K562 (cell line): ENCODE measurements around the gene TLX2.

ENCODE experiments used
- AFF1 ChIP-seq, 2 experiments: fragments of 450-650 bp; IDR thresholded peaks; 2 replicates each; pipeline ENCODE4 v1.6.1; 2018; ENCODE audit warnings: mild to moderate bottlenecking in 2 of 2, low read depth in 1 of 2; ENCODE audit not compliant: partially characterized antibody in 2 of 2
- BACH1 ChIP-seq: fragments of 200-800 bp; sonication (Bioruptor generic); IDR thresholded peaks from 2 replicates; pipeline ENCODE4 v1.6.1; 2016; ENCODE audit warnings: missing genetic modification characterization, missing compliant biosample characterization
- CHD4 ChIP-seq: fragments of 200-600 bp; sonication (generic); IDR thresholded peaks from 3 replicates; pipeline ENCODE4 v1.6.1; 2012; ENCODE audit warnings: low read depth, mild to moderate bottlenecking, mixed read lengths, low read length, inconsistent platforms; ENCODE audit not compliant: insufficient read depth, insufficient replicate concordance, poor library complexity, severe bottlenecking
- CTCF ChIP-seq, 3 experiments: IDR thresholded peaks in 2 of 3; conservative IDR thresholded peaks in 1 of 3; 2 replicates each; pipeline ENCODE4 v1.5.1; 2011 to 2012; ENCODE audit warnings: low read length in 3 of 3, mild to moderate bottlenecking in 3 of 3, control low read depth in 2 of 3, improper control_type of control experiment in 1 of 3, inconsistent platforms in 1 of 3, low read depth in 1 of 3, mixed read lengths in 1 of 3, moderate library complexity in 1 of 3; ENCODE audit not compliant: insufficient read depth in 2 of 3
- FOXM1 ChIP-seq, 2 experiments: fragments of 450-650 bp in 1 of 2; sonication (generic) in 1 of 2; formaldehyde crosslinking in 1 of 2; IDR thresholded peaks; 2 replicates each; pipeline versions ENCODE4 v1.6.1 to v1.9.0; 2017 to 2022; ENCODE audit warnings: low read depth in 2 of 2, mild to moderate bottlenecking in 2 of 2, missing genetic modification reagents in 1 of 2, moderate library complexity in 1 of 2
- HNRNPH1 ChIP-seq: fragments of 200-400 bp; formaldehyde crosslinking; optimal IDR thresholded peaks from 2 replicates; pipeline ENCODE3; 2017; ENCODE audit warnings: low read depth, mild to moderate bottlenecking, low read length, moderate library complexity
- MTA3 ChIP-seq: fragments of 450-650 bp; formaldehyde crosslinking; IDR thresholded peaks from 2 replicates; pipeline ENCODE4 v1.6.1; 2017; ENCODE audit warnings: mild to moderate bottlenecking, borderline replicate concordance
- NFRKB ChIP-seq: fragments of 450-650 bp; IDR thresholded peaks from 2 replicates; pipeline ENCODE4 v1.6.1; 2016; ENCODE audit warnings: low read depth
- ZBED1 ChIP-seq: IDR thresholded peaks from 2 replicates; pipeline ENCODE4 v1.6.1; 2014
- ZBTB33 ChIP-seq: sonication (generic); formaldehyde crosslinking; IDR thresholded peaks from 2 replicates; pipeline ENCODE4 v1.8.1; 2023; ENCODE audit warnings: mild to moderate bottlenecking, missing genetic modification reagents
- TF ChIP-seq, protein P1 (sequence below), 2 experiments: fragments of 450-650 bp in 1 of 2; sonication (generic) in 1 of 2; formaldehyde crosslinking; conservative IDR thresholded peaks; 2 replicates each; pipeline versions ENCODE4 v1.4.0 to v1.8.1; 2020 to 2022; ENCODE audit warnings: mild to moderate bottlenecking in 1 of 2, missing genetic modification reagents in 1 of 2
- TF ChIP-seq, protein P2 (sequence below): IDR thresholded peaks from 3 replicates; pipeline ENCODE4 v1.6.1; 2011; ENCODE audit warnings: borderline replicate concordance, mild to moderate bottlenecking, moderate library complexity; ENCODE audit not compliant: insufficient read length; ENCODE audit errors: extremely low read depth
- TF ChIP-seq, protein P3 (sequence below): IDR thresholded peaks from 2 replicates; pipeline ENCODE4 v1.6.1; 2011; ENCODE audit warnings: borderline replicate concordance, low read depth, mild to moderate bottlenecking, moderate library complexity, low read length; ENCODE audit not compliant: insufficient read depth, poor library complexity, severe bottlenecking
- TF ChIP-seq, protein P4 (sequence below): sonication (generic); formaldehyde crosslinking; IDR thresholded peaks from 2 replicates; pipeline ENCODE4 v1.8.1; 2022; ENCODE audit warnings: missing genetic modification reagents

- TF ChIP-seq AFF1 (IDR thresholded peaks at IDR 0.05; ENCODE audit: low read depth in 1 of 2, partially characterized antibody in 2 of 2): no peak
- no peak for TF ChIP-seq FOXM1 (IDR thresholded peaks at IDR 0.05; ENCODE audit: low read depth)
- TF ChIP-seq FOXM1 (CRISPR knock-in tag; IDR thresholded peaks at IDR 0.05; ENCODE audit: low read depth): no peak
- TF ChIP-seq MTA3: no peak
- TF ChIP-seq, protein P1, sequence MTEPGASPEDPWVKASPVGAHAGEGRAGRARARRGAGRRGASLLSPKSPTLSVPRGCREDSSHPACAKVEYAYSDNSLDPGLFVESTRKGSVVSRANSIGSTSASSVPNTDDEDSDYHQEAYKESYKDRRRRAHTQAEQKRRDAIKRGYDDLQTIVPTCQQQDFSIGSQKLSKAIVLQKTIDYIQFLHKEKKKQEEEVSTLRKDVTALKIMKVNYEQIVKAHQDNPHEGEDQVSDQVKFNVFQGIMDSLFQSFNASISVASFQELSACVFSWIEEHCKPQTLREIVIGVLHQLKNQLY (CRISPR knock-in tag; conservative IDR thresholded peaks at IDR 0.05): no peak
- no peak for TF ChIP-seq NFRKB
- TF ChIP-seq, protein P2, sequence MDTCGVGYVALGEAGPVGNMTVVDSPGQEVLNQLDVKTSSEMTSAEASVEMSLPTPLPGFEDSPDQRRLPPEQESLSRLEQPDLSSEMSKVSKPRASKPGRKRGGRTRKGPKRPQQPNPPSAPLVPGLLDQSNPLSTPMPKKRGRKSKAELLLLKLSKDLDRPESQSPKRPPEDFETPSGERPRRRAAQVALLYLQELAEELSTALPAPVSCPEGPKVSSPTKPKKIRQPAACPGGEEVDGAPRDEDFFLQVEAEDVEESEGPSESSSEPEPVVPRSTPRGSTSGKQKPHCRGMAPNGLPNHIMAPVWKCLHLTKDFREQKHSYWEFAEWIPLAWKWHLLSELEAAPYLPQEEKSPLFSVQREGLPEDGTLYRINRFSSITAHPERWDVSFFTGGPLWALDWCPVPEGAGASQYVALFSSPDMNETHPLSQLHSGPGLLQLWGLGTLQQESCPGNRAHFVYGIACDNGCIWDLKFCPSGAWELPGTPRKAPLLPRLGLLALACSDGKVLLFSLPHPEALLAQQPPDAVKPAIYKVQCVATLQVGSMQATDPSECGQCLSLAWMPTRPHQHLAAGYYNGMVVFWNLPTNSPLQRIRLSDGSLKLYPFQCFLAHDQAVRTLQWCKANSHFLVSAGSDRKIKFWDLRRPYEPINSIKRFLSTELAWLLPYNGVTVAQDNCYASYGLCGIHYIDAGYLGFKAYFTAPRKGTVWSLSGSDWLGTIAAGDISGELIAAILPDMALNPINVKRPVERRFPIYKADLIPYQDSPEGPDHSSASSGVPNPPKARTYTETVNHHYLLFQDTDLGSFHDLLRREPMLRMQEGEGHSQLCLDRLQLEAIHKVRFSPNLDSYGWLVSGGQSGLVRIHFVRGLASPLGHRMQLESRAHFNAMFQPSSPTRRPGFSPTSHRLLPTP: no peak
- no peak for TF ChIP-seq ZBED1
- no peak for TF ChIP-seq ZBTB33 (CRISPR knock-in tag)
- no peak for TF ChIP-seq CTCF (IDR thresholded peaks at IDR 0.05 in 2 of 3, conservative IDR thresholded peaks at IDR 0.05 in 1 of 3; ENCODE audit: insufficient read depth in 2 of 3, low read depth in 1 of 3, low read length in 3 of 3)
- no peak for TF ChIP-seq CHD4
- TF ChIP-seq, protein P3, sequence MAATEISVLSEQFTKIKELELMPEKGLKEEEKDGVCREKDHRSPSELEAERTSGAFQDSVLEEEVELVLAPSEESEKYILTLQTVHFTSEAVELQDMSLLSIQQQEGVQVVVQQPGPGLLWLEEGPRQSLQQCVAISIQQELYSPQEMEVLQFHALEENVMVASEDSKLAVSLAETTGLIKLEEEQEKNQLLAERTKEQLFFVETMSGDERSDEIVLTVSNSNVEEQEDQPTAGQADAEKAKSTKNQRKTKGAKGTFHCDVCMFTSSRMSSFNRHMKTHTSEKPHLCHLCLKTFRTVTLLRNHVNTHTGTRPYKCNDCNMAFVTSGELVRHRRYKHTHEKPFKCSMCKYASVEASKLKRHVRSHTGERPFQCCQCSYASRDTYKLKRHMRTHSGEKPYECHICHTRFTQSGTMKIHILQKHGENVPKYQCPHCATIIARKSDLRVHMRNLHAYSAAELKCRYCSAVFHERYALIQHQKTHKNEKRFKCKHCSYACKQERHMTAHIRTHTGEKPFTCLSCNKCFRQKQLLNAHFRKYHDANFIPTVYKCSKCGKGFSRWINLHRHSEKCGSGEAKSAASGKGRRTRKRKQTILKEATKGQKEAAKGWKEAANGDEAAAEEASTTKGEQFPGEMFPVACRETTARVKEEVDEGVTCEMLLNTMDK: no peak
- no peak for TF ChIP-seq BACH1 (tag)
- TF ChIP-seq HNRNPH1: no peak
- TF ChIP-seq, protein P4, sequence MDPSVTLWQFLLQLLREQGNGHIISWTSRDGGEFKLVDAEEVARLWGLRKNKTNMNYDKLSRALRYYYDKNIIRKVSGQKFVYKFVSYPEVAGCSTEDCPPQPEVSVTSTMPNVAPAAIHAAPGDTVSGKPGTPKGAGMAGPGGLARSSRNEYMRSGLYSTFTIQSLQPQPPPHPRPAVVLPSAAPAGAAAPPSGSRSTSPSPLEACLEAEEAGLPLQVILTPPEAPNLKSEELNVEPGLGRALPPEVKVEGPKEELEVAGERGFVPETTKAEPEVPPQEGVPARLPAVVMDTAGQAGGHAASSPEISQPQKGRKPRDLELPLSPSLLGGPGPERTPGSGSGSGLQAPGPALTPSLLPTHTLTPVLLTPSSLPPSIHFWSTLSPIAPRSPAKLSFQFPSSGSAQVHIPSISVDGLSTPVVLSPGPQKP (CRISPR knock-in tag): no peak
Measured at GRCh38 chr2:74527741-74528140, 13.5 kb downstream of the TLX2 start.
